Naive thymus-derived CD4-positive, alpha-beta T cell (primary cell): ENCODE data around the gene CBR1. TPM values are rescaled to one million over a fixed set of nuclear protein-coding genes. Genes with fewer than 3 reads are reported as not detected.

Experiments used
- ATAC-seq: fragments of 150-1000 bp; cut with Tn5 transposase; 2 replicates; pipeline ENCODE4 v1.10.0; 2021; ENCODE audit warnings: mild to moderate bottlenecking, moderate library complexity
- CTCF ChIA-PET: fragments of 350-600 bp; sonication (Branson Sonifier 250); formaldehyde crosslinking; loops from one replicate; lab custom pipeline; 2021; ENCODE audit warnings: antibody characterized with exemption; lab: Charles Lee
- POLR2A ChIA-PET: fragments of 350-600 bp; sonication (Branson Sonifier 250); formaldehyde crosslinking; loops from one replicate; lab custom pipeline; 2021; ENCODE audit warnings: antibody characterized with exemption, inconsistent platforms; lab: Charles Lee
- DNase-seq, 9 donors: peaks; one replicate each; pipeline versions ENCODE4 v3.0.0 to v3.0.0-alpha.2; 2020 to 2022; ENCODE audit warnings: mixed read lengths in 1 of 9
- H3K27ac ChIP-seq: one replicate; pipeline ENCODE4 v1.7.0; 2013; ENCODE audit warnings: mild to moderate bottlenecking, low read depth, low read length, moderate library complexity
- H3K27me3 ChIP-seq, 2 donors: one replicate each; pipeline ENCODE4 v1.7.0; 2013; ENCODE audit warnings: low read length in 2 of 2, mild to moderate bottlenecking in 2 of 2, moderate library complexity in 2 of 2; ENCODE audit not compliant: control insufficient read depth in 2 of 2, insufficient read depth in 2 of 2
- H3K36me3 ChIP-seq, 3 experiments: 1 replicate in 2 of 3; 2 replicates in 1 of 3; pipeline ENCODE4 v1.7.0; 2013; ENCODE audit warnings: low read length in 3 of 3, mild to moderate bottlenecking in 3 of 3, moderate library complexity in 1 of 3; ENCODE audit not compliant: insufficient read depth in 3 of 3, control insufficient read depth in 2 of 3
- H3K4me1 ChIP-seq, 2 donors: one replicate each; pipeline ENCODE4 v1.7.0; 2013; ENCODE audit warnings: low read length in 2 of 2, mild to moderate bottlenecking in 2 of 2, moderate library complexity in 1 of 2; ENCODE audit not compliant: control insufficient read depth in 2 of 2, insufficient read depth in 2 of 2
- H3K4me3 ChIP-seq: 2 replicates; pipeline ENCODE4 v1.7.0; 2013; ENCODE audit warnings: mild to moderate bottlenecking, low read length
- H3K9me3 ChIP-seq, 3 experiments: 1 replicate in 2 of 3; 2 replicates in 1 of 3; pipeline ENCODE4 v1.7.0; 2013; ENCODE audit warnings: low read length in 3 of 3; ENCODE audit not compliant: control insufficient read depth in 2 of 3
- H3K27ac Mint-ChIP-seq, 9 donors: one replicate each; pipeline ENCODE4 v1.8.0; 2020 to 2022; ENCODE audit warnings: mixed read lengths in 9 of 9, mild to moderate bottlenecking in 8 of 9, moderate library complexity in 5 of 9, inconsistent platforms in 2 of 9
- H3K27me3 Mint-ChIP-seq, 5 donors: one replicate each; pipeline ENCODE4 v1.8.0; 2021 to 2022; ENCODE audit warnings: mixed read lengths in 5 of 5, mild to moderate bottlenecking in 1 of 5
- H3K36me3 Mint-ChIP-seq, 5 donors: one replicate each; pipeline ENCODE4 v1.8.0; 2020 to 2022; ENCODE audit warnings: mixed read lengths in 5 of 5, mild to moderate bottlenecking in 3 of 5, inconsistent platforms in 1 of 5
- H3K4me1 Mint-ChIP-seq, 7 donors: one replicate each; pipeline ENCODE4 v1.8.0; 2020 to 2022; ENCODE audit warnings: mixed read lengths in 7 of 7, mild to moderate bottlenecking in 3 of 7, inconsistent platforms in 1 of 7
- H3K4me3 Mint-ChIP-seq, 10 donors: one replicate each; pipeline ENCODE4 v1.8.0; 2020 to 2022; ENCODE audit warnings: mild to moderate bottlenecking in 10 of 10, mixed read lengths in 10 of 10, moderate library complexity in 6 of 10, inconsistent platforms in 2 of 10
- H3K9me3 Mint-ChIP-seq, 11 donors: one replicate each; pipeline ENCODE4 v1.8.0; 2020 to 2022; ENCODE audit warnings: mixed read lengths in 11 of 11, mild to moderate bottlenecking in 4 of 11, inconsistent platforms in 1 of 11, moderate library complexity in 1 of 11
- intact Hi-C, 2 donors: fragments of 100-400 bp; cut with micrococcal nuclease; formaldehyde crosslinking; loops; one replicate each; pipeline ENCODE4 v1.15.1; 2023
- polyA plus RNA-seq, 2 donors: library from polyadenylated mRNA; unstranded; fragments of 300-500 nt; fragmentation: Illumina TruSeq; gene quantifications; one replicate each; pipeline ENCODE4 v1.2.3, GENCODE V29; 2021
- total RNA-seq, 6 experiments: library from RNA in 5 of 6; stranded (reverse) in 5 of 6; gene quantifications; 1 replicate in 5 of 6; 2 replicates in 1 of 6; pipeline ENCODE4 v1.2.3 and lab custom pipeline; 2021 to 2026

Gene CBR1
- total and polyA plus RNA-seq, 7 experiments from 2014 or later, result 6.0 to 59.7 (median 24.1) TPM

GRCh38 chr21:36092681-36093080, 22.9 kb downstream of the CBR1 start:
- ATAC-seq (no peak), DNase-seq (no peak)
- H3K4me1 Mint-ChIP-seq, result no peaks in the 10 kb centered on the region
- H3K36me3 ChIP-seq, result no peaks in the 10 kb centered on the region
- H3K27me3 ChIP-seq, result no peaks in the 10 kb centered on the region
- H3K4me3 ChIP-seq, result no peak overlapping the region
- peaks cover 0 to 5% (median 0%) of the 10 kb centered on the region in 5 donors for H3K27me3 Mint-ChIP-seq
- POLR2A ChIA-PET, result no interaction called here
- H3K27ac Mint-ChIP-seq, result no peak overlapping the region
- CTCF ChIA-PET, result no interaction called here
- H3K27ac ChIP-seq, result no peak overlapping the region
- intact Hi-C loops, result no loop called here
- peaks cover 3 to 15% (median 8%) of the 10 kb centered on the region in 5 donors for H3K36me3 Mint-ChIP-seq
- H3K4me1 ChIP-seq, result no peaks in the 10 kb centered on the region
- no peak overlapping the region for H3K4me3 Mint-ChIP-seq
- H3K9me3 Mint-ChIP-seq, result peaks cover 3 to 17% (median 11%) of the 10 kb centered on the region in 11 donors
- peaks cover 0 to 13% (median 0%) of the 10 kb centered on the region in 3 experiments for H3K9me3 ChIP-seq

- ChIA-PET CTCF (no interaction called here), POLR2A (no interaction called here)
- peaks cover 3 to 17% (median 11%) of the 10 kb centered on the region in 11 donors for H3K9me3 Mint-ChIP-seq
- intact Hi-C loops, result no loop called here
- peaks cover 3 to 15% (median 8%) of the 10 kb centered on the region in 5 donors for H3K36me3 Mint-ChIP-seq
- no peak overlapping the region for H3K4me3 Mint-ChIP-seq
- Histone ChIP-seq H3K27ac (no peak overlapping the region), H3K36me3 (no peaks in the 10 kb centered on the region), H3K9me3 (peaks cover 0 to 13% (median 0%) of the 10 kb centered on the region in 3 experiments), H3K4me1 (no peaks in the 10 kb centered on the region), H3K27me3 (no peaks in the 10 kb centered on the region), H3K4me3 (no peak overlapping the region)
- no peaks in the 10 kb centered on the region for H3K4me1 Mint-ChIP-seq
- DNase-seq (no peak), ATAC-seq (no peak)
- peaks cover 0 to 5% (median 0%) of the 10 kb centered on the region in 5 donors for H3K27me3 Mint-ChIP-seq
- H3K27ac Mint-ChIP-seq, result no peak overlapping the region
Measured at GRCh38 chr21:36093512-36093911, 23.7 kb downstream of the CBR1 start.

GRCh38 chr21:36096398-36097290, 26.8 kb downstream of the CBR1 start:
- Mint-ChIP-seq H3K4me3 (no peak overlapping the region), H3K27ac (no peak overlapping the region), H3K4me1 (no peaks in the 10 kb centered on the region), H3K27me3 (peaks cover 0 to 13% (median 5%) of the 10 kb centered on the region in 5 donors), H3K9me3 (peaks cover 3 to 17% (median 10%) of the 10 kb centered on the region in 11 donors), H3K36me3 (peaks cover 3 to 15% (median 8%) of the 10 kb centered on the region in 5 donors)
- Histone ChIP-seq H3K27me3 (no peaks in the 10 kb centered on the region), H3K4me1 (no peaks in the 10 kb centered on the region), H3K9me3 (peaks cover 0 to 13% (median 0%) of the 10 kb centered on the region in 3 experiments), H3K27ac (no peak overlapping the region), H3K36me3 (no peaks in the 10 kb centered on the region), H3K4me3 (no peak overlapping the region)
- intact Hi-C loops, result no loop called here
- CTCF ChIA-PET, result interaction anchor here (0.6 to 1.5 kb wide), 3 partner anchors 8 to 52 kb away, joined by 3 read pairs; no protein-coding TSS in a partner anchor
- DNase-seq, result no peak
- ATAC-seq, result no peak
- POLR2A ChIA-PET, result interaction anchor here (0.7 kb wide), 1 partner anchor 196 kb away, joined by 5 read pairs; no protein-coding TSS in a partner anchor

- no peaks in the 10 kb centered on the region for H3K36me3 ChIP-seq
- ATAC-seq (no peak), DNase-seq (no peak)
- POLR2A ChIA-PET, result no interaction called here
- H3K4me1 ChIP-seq, result no peaks in the 10 kb centered on the region
- no peaks in the 10 kb centered on the region for H3K27me3 ChIP-seq
- peaks cover 3 to 16% (median 10%) of the 10 kb centered on the region in 11 donors for H3K9me3 Mint-ChIP-seq
- no peak overlapping the region for H3K27ac Mint-ChIP-seq
- H3K4me1 Mint-ChIP-seq, result no peaks in the 10 kb centered on the region
- peaks cover 0 to 13% (median 5%) of the 10 kb centered on the region in 5 donors for H3K27me3 Mint-ChIP-seq
- no peak overlapping the region for H3K27ac ChIP-seq
- H3K36me3 Mint-ChIP-seq, result peaks cover 3 to 15% (median 8%) of the 10 kb centered on the region in 5 donors
- H3K4me3 ChIP-seq, result no peak overlapping the region
- H3K4me3 Mint-ChIP-seq, result no peak overlapping the region
- peaks cover 0 to 13% (median 0%) of the 10 kb centered on the region in 3 experiments for H3K9me3 ChIP-seq
- CTCF ChIA-PET, result no interaction called here
- intact Hi-C loops, result no loop called here
Measured at GRCh38 chr21:36097427-36098181, 27.8 kb downstream of the CBR1 start.

GRCh38 chr21:36098182-36098532, 28.3 kb downstream of the CBR1 start:
- Histone ChIP-seq H3K4me3 (no peak overlapping the region), H3K36me3 (no peaks in the 10 kb centered on the region), H3K27me3 (no peaks in the 10 kb centered on the region), H3K9me3 (peaks cover 0 to 10% (median 0%) of the 10 kb centered on the region in 3 experiments), H3K4me1 (no peaks in the 10 kb centered on the region), H3K27ac (no peak overlapping the region)
- DNase-seq, result no peak
- Mint-ChIP-seq H3K27ac (no peak overlapping the region), H3K4me1 (no peaks in the 10 kb centered on the region), H3K9me3 (peaks cover 3 to 11% (median 8%) of the 10 kb centered on the region in 11 donors), H3K36me3 (peaks cover 3 to 15% (median 8%) of the 10 kb centered on the region in 5 donors), H3K4me3 (no peak overlapping the region), H3K27me3 (peaks cover 2 to 13% (median 5%) of the 10 kb centered on the region in 5 donors)
- intact Hi-C loops, result no loop called here
- ATAC-seq, result no peak
- ChIA-PET CTCF (interaction anchor here (1.0 kb wide), 1 partner anchor 11 kb away, joined by 3 read pairs; no protein-coding TSS in a partner anchor), POLR2A (no interaction called here)

GRCh38 chr21:36099000-36099399, 29.2 kb downstream of the CBR1 start:
- peaks cover 7 to 16% (median 11%) of the 10 kb centered on the region in 5 donors for H3K27me3 Mint-ChIP-seq
- peaks cover 0 to 5% (median 0%) of the 10 kb centered on the region in 11 donors for H3K9me3 Mint-ChIP-seq
- Histone ChIP-seq H3K36me3 (no peaks in the 10 kb centered on the region), H3K9me3 (peaks cover 0 to 3% (median 0%) of the 10 kb centered on the region in 3 experiments), H3K27me3 (peaks cover 0 to 3% of the 10 kb centered on the region in 2 donors), H3K4me1 (no peaks in the 10 kb centered on the region), H3K27ac (no peak overlapping the region), H3K4me3 (no peak overlapping the region)
- H3K4me1 Mint-ChIP-seq, result peaks cover 0 to under 1% (median 0%) of the 10 kb centered on the region in 7 donors
- DNase-seq (no peak), ATAC-seq (no peak)
- CTCF ChIA-PET, result interaction anchor here (1.0 kb wide), 1 partner anchor 11 kb away, joined by 3 read pairs; no protein-coding TSS in a partner anchor
- H3K4me3 Mint-ChIP-seq, result no peak overlapping the region
- intact Hi-C loops, result no loop called here
- no peak overlapping the region for H3K27ac Mint-ChIP-seq
- H3K36me3 Mint-ChIP-seq, result peaks cover 0 to 8% (median 2%) of the 10 kb centered on the region in 5 donors
- POLR2A ChIA-PET, result no interaction called here
